Hepatocyte (in vitro differentiated cells): ENCODE results near the gene SYN1.

Experiments
- CTCF ChIP-seq: fragments of 200-600 bp; sonication (generic); IDR thresholded peaks from 2 replicates; pipeline ENCODE4 v1.5.1; 2016; ENCODE audit warnings: antibody characterized with exemption, mild to moderate bottlenecking; ENCODE audit not compliant: poor library complexity
- EZH2phosphoT487 ChIP-seq: fragments of 200-600 bp; sonication (generic); IDR thresholded peaks from one replicate; pipeline ENCODE4 v1.6.1; 2018; ENCODE audit warnings: antibody characterized with exemption, mild to moderate bottlenecking, low read depth, moderate library complexity; ENCODE audit not compliant: unreplicated experiment, severe bottlenecking

DNA sequence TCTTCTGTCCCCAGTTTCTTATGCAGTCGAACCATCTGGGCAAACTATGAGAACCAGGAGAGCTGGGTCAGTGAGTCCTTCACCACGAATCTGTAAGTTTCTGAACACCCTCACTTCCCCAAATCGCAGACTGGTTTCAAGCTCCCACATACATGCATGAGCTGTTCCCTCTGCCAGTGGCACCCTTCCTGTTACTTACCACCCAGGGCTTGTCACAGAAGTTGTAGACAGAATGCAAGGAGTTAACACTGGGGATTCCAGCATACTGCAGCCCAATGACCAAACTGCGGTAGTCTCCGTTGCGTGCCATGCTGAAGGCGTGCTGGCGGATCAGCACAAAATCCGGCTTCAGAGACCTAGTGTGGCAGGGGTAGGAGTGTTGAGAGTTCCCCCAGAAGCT, 14.6 kb downstream of the SYN1 start:
- TF ChIP-seq CTCF: no peak
- no peak for TF ChIP-seq EZH2phosphoT487
